A549 (cell line): Measurements from ENCODE around the gene MED13L.

ENCODE experiments used
- CEBPB ChIP-seq, 2 experiments: fragments of >200 bp in 1 of 2; sonication (Bioruptor Twin) in 1 of 2; formaldehyde crosslinking in 1 of 2; IDR thresholded peaks; 2 replicates each; pipeline ENCODE4 v1.6.1; 2012 to 2016
- CTCF ChIP-seq: fragments of >200 bp; sonication (Bioruptor Twin); formaldehyde crosslinking; IDR thresholded peaks from 3 replicates; pipeline ENCODE4 v1.5.1; 2016
- PHF8 ChIP-seq: fragments of 200-600 bp; sonication (generic); IDR thresholded peaks from 2 replicates; pipeline ENCODE4 v1.6.1; 2016; ENCODE audit warnings: low read depth, mild to moderate bottlenecking, antibody characterized with exemption, moderate library complexity, borderline replicate concordance
- REST ChIP-seq: fragments of 200-600 bp; sonication (generic); IDR thresholded peaks from 2 replicates; pipeline ENCODE4 v1.6.1; 2016; ENCODE audit warnings: antibody characterized with exemption, mild to moderate bottlenecking, moderate library complexity

- TF ChIP-seq REST (no peak), CEBPB (IDR thresholded peaks at IDR 0.05) (no peak), CTCF (no peak), PHF8 (no peak)
These were observed 122.1 kb downstream of the MED13L start for GRCh38 chr12:116155383-116155782.
